Neutrophil (primary cell): Measurements from ENCODE around the gene TRAF3.

Source experiments
- H3K27ac ChIP-seq: fragments of 200-600 bp; sonication (generic); 2 replicates; pipeline ENCODE4 v1.5.1; 2016; ENCODE audit warnings: mild to moderate bottlenecking, moderate library complexity
- H3K27me3 ChIP-seq: fragments of 200-600 bp; sonication (generic); 2 replicates; pipeline ENCODE4 v1.6.0; 2016; ENCODE audit warnings: mild to moderate bottlenecking
- H3K36me3 ChIP-seq: fragments of 200-600 bp; sonication (generic); 2 replicates; pipeline ENCODE4 v1.5.1; 2017
- H3K4me1 ChIP-seq, 2 experiments: fragments of 200-600 bp in 1 of 2; sonication (generic) in 1 of 2; 1 replicate in 1 of 2; 2 replicates in 1 of 2; pipeline versions ENCODE4 v1.5.1 to v1.6.1; 2013 to 2016; ENCODE audit warnings: low read depth in 1 of 2, low read length in 1 of 2, mild to moderate bottlenecking in 1 of 2, moderate library complexity in 1 of 2; ENCODE audit not compliant: control insufficient read depth in 1 of 2, insufficient read depth in 1 of 2
- H3K4me3 ChIP-seq, 2 experiments: fragments of 200-600 bp in 1 of 2; sonication (generic) in 1 of 2; 1 replicate in 1 of 2; 2 replicates in 1 of 2; pipeline ENCODE4 v1.5.1; 2013 to 2016; ENCODE audit warnings: low read depth in 1 of 2, low read length in 1 of 2, mild to moderate bottlenecking in 1 of 2, moderate library complexity in 1 of 2
- H3K9me3 ChIP-seq: fragments of 200-600 bp; sonication (generic); 2 replicates; pipeline ENCODE4 v1.5.1; 2016
- CTCF ChIP-seq: fragments of 200-600 bp; sonication (generic); IDR thresholded peaks from 2 replicates; pipeline ENCODE4 v1.5.1; 2016; ENCODE audit warnings: antibody characterized with exemption

The TRAF3 gene

GRCh38 chr14:102932484-102933248, 155.4 kb downstream of the TRAF3 start:
- Histone ChIP-seq H3K9me3 (no peaks in the 10 kb centered on the region), H3K4me1 (peaks cover 13 to 27% of the 10 kb centered on the region in 2 experiments), H3K36me3 (no peaks in the 10 kb centered on the region), H3K27me3 (peaks cover 73% of the 10 kb centered on the region), H3K4me3 (no peak overlapping the region), H3K27ac (no peak overlapping the region)
- no peak for TF ChIP-seq CTCF

- Histone ChIP-seq H3K27ac (no peak overlapping the region), H3K9me3 (no peaks in the 10 kb centered on the region), H3K4me1 (peaks cover 4 to 16% of the 10 kb centered on the region in 2 experiments), H3K36me3 (no peaks in the 10 kb centered on the region), H3K4me3 (no peak overlapping the region), H3K27me3 (peaks cover 62% of the 10 kb centered on the region)
- TF ChIP-seq CTCF = no peak
These were observed 156.5 kb downstream of the TRAF3 start for GRCh38 chr14:102933618-102934231.

- Histone ChIP-seq H3K9me3 (no peaks in the 10 kb centered on the region), H3K36me3 (no peaks in the 10 kb centered on the region), H3K27ac (no peak overlapping the region), H3K27me3 (peaks cover 42% of the 10 kb centered on the region), H3K4me3 (no peak overlapping the region), H3K4me1 (no peaks in the 10 kb centered on the region)
- no peak for TF ChIP-seq CTCF
These were observed 158.5 kb downstream of the TRAF3 start for GRCh38 chr14:102935756-102936155.

- Histone ChIP-seq H3K4me1 (no peaks in the 10 kb centered on the region), H3K27me3 (peaks cover 24% of the 10 kb centered on the region), H3K36me3 (no peaks in the 10 kb centered on the region), H3K4me3 (no peak overlapping the region), H3K27ac (no peak overlapping the region), H3K9me3 (no peaks in the 10 kb centered on the region)
- no peak for TF ChIP-seq CTCF
These were observed 160.3 kb downstream of the TRAF3 start for GRCh38 chr14:102937331-102938175.

- H3K27ac ChIP-seq = no peak overlapping the region
- H3K9me3 ChIP-seq = no peaks in the 10 kb centered on the region
- H3K4me3 ChIP-seq = no peak overlapping the region
- no peaks in the 10 kb centered on the region for H3K36me3 ChIP-seq
- TF ChIP-seq CTCF = no peak
- peaks cover 17% of the 10 kb centered on the region for H3K27me3 ChIP-seq
- H3K4me1 ChIP-seq = no peaks in the 10 kb centered on the region
These were observed 160.9 kb downstream of the TRAF3 start for GRCh38 chr14:102938191-102938590.
